Measurements from ENCODE around the gene FTCDNL1. TPM values are rescaled to one million over a fixed set of nuclear protein-coding genes. Genes with fewer than 3 reads are reported as not detected.

Gene FTCDNL1
- total RNA-seq, 1 donor from 2014 or later = 3.4 TPM

GRCh38 chr2:199875400-199875799 is 24.4 kb upstream of the FTCDNL1 start:
- DNase-seq (ENCODE audit: low spot score in 2 of 2) = no peak
- intact Hi-C loops (cut with DNase I) = no loop called here
- H3K4me3 ChIP-seq = no peak overlapping the region
- H3K27me3 ChIP-seq = no peaks in the 10 kb centered on the region
- no peak overlapping the region for H3K27ac ChIP-seq
- H3K4me1 ChIP-seq = no peaks in the 10 kb centered on the region
- TF ChIP-seq, protein P1, sequence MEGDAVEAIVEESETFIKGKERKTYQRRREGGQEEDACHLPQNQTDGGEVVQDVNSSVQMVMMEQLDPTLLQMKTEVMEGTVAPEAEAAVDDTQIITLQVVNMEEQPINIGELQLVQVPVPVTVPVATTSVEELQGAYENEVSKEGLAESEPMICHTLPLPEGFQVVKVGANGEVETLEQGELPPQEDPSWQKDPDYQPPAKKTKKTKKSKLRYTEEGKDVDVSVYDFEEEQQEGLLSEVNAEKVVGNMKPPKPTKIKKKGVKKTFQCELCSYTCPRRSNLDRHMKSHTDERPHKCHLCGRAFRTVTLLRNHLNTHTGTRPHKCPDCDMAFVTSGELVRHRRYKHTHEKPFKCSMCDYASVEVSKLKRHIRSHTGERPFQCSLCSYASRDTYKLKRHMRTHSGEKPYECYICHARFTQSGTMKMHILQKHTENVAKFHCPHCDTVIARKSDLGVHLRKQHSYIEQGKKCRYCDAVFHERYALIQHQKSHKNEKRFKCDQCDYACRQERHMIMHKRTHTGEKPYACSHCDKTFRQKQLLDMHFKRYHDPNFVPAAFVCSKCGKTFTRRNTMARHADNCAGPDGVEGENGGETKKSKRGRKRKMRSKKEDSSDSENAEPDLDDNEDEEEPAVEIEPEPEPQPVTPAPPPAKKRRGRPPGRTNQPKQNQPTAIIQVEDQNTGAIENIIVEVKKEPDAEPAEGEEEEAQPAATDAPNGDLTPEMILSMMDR (IDR thresholded peaks at IDR 0.05) = no peak
- peaks cover 0 to 3% of the 10 kb centered on the region in 2 donors for H3K9me3 ChIP-seq
- no peaks in the 10 kb centered on the region for H3K36me3 ChIP-seq

DNA sequence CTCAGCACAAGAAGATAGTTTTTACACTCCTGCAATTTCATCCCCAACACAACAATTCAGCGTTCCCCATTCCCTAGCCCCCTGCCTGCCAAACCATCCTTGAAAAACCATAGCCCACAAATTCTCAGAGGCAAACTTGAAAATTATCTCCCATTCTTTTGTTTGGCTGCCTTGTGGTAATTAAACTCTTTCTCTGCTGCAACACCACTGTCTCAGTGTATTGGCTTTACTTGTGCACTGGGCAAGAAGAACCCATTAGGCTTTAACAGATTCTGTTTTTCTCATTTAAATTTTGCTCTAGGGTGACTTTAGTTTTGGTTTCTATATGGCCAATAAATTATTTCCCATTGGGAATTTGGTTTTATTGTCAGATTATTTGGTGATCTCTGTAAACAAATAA is 23.2 kb upstream of the FTCDNL1 start:
- Histone ChIP-seq H3K27ac (no peak overlapping the region), H3K27me3 (no peaks in the 10 kb centered on the region), H3K9me3 (peaks cover 0 to 3% of the 10 kb centered on the region in 2 donors), H3K4me1 (no peaks in the 10 kb centered on the region), H3K4me3 (no peak overlapping the region), H3K36me3 (no peaks in the 10 kb centered on the region)
- intact Hi-C loops (cut with DNase I) = no loop called here
- TF ChIP-seq, protein P1 (IDR thresholded peaks at IDR 0.05) = no peak
- no peak for DNase-seq (ENCODE audit: low spot score in 2 of 2)

- no peaks in the 10 kb centered on the region for H3K9me3 ChIP-seq
- H3K36me3 ChIP-seq = no peaks in the 10 kb centered on the region
- no peak overlapping the region for H3K4me3 ChIP-seq
- no peak for DNase-seq (ENCODE audit: low spot score in 2 of 2)
- no peaks in the 10 kb centered on the region for H3K4me1 ChIP-seq
- H3K27me3 ChIP-seq = no peaks in the 10 kb centered on the region
- H3K27ac ChIP-seq = no peak overlapping the region
- TF ChIP-seq, protein P1 (IDR thresholded peaks at IDR 0.05) = no peak
- intact Hi-C loops (cut with DNase I) = no loop called here
These were observed 19.6 kb upstream of the FTCDNL1 start for GRCh38 chr2:199870581-199870980.

- no peaks in the 10 kb centered on the region for H3K9me3 ChIP-seq
- TF ChIP-seq, protein P1 (IDR thresholded peaks at IDR 0.05) = no peak
- no peak for DNase-seq (ENCODE audit: low spot score in 2 of 2)
- no peak overlapping the region for H3K27ac ChIP-seq
- no peak overlapping the region for H3K4me3 ChIP-seq
- intact Hi-C loops (cut with DNase I) = no loop called here
- no peaks in the 10 kb centered on the region for H3K4me1 ChIP-seq
- H3K36me3 ChIP-seq = no peaks in the 10 kb centered on the region
- H3K27me3 ChIP-seq = no peaks in the 10 kb centered on the region
These were observed 18.7 kb upstream of the FTCDNL1 start for GRCh38 chr2:199869653-199870052.

GRCh38 chr2:199869227-199869541 is 18.2 kb upstream of the FTCDNL1 start:
- DNase-seq (ENCODE audit: low spot score in 2 of 2) = no peak
- H3K36me3 ChIP-seq = no peaks in the 10 kb centered on the region
- H3K4me1 ChIP-seq = no peaks in the 10 kb centered on the region
- no peak overlapping the region for H3K4me3 ChIP-seq
- H3K27ac ChIP-seq = no peak overlapping the region
- TF ChIP-seq, protein P1 (IDR thresholded peaks at IDR 0.05) = no peak
- no peaks in the 10 kb centered on the region for H3K9me3 ChIP-seq
- intact Hi-C loops (cut with DNase I) = no loop called here
- no peaks in the 10 kb centered on the region for H3K27me3 ChIP-seq

Measured in ascending aorta (tissue), 2 donors.